Skeletal muscle tissue (tissue), 4 donors: ENCODE results near the gene XRCC3. TPM values are rescaled to one million over a fixed set of nuclear protein-coding genes. Genes with fewer than 3 reads are reported as not detected.

ENCODE experiments used
- H3K27ac ChIP-seq: one replicate; pipeline ENCODE4 v1.7.0; 2013; ENCODE audit warnings: mild to moderate bottlenecking, low read depth, low read length, inconsistent platforms
- H3K27me3 ChIP-seq, 3 donors: one replicate each; pipeline ENCODE4 v1.7.0; 2013; ENCODE audit warnings: low read length in 3 of 3; ENCODE audit not compliant: control insufficient read depth in 3 of 3, insufficient read depth in 3 of 3
- H3K36me3 ChIP-seq, 3 donors: one replicate each; pipeline ENCODE4 v1.7.0; 2013; ENCODE audit warnings: low read length in 3 of 3; ENCODE audit not compliant: control insufficient read depth in 3 of 3, insufficient read depth in 3 of 3
- H3K4me1 ChIP-seq, 3 donors: one replicate each; pipeline ENCODE4 v1.7.0; 2013; ENCODE audit warnings: low read length in 3 of 3, mild to moderate bottlenecking in 3 of 3; ENCODE audit not compliant: control insufficient read depth in 3 of 3, insufficient read depth in 3 of 3
- H3K4me3 ChIP-seq, 3 donors: one replicate each; pipeline ENCODE4 v1.7.0; 2013; ENCODE audit warnings: low read length in 3 of 3
- H3K9ac ChIP-seq, 3 donors: one replicate each; pipeline ENCODE4 v1.7.0; 2013; ENCODE audit warnings: low read length in 3 of 3, mild to moderate bottlenecking in 3 of 3, moderate library complexity in 2 of 3, low read depth in 1 of 3
- H3K9me3 ChIP-seq, 3 donors: one replicate each; pipeline ENCODE4 v1.7.0; 2013; ENCODE audit warnings: low read length in 3 of 3; ENCODE audit not compliant: control insufficient read depth in 3 of 3
- total RNA-seq: library from RNA; depleted of rRNA; stranded (reverse); fragments of >200 nt; gene quantifications from one replicate; pipeline ENCODE4 v1.2.3, GENCODE V29; 2014
- donor health status: Osteomylitis.

The XRCC3 gene
- total RNA-seq, 1 donor from 2014 or later = 2.1 TPM

DNA sequence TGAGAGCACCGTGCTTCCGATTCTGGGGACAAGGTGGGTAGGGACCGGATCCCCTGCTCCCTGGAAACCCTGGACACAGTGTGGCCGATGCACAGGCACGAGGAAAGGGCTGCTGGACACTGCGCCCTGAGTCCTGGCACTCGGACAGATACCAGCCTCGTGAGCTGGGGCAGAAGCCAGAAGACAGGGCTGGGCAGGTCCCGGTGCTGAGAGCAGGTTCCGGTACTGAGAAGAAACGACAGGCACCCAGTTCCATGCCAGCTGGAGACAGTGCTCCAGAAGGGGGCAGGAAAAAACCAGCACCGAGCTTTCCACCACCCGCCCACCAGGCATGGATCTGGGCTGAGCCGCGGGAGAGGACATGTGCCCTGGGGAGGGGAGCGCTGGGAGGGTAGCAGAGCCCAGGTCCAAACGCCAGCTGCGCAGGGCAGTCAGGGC, 6.5 kb downstream of the XRCC3 start:
- H3K36me3 ChIP-seq = peaks cover 7 to 15% (median 9%) of the 10 kb centered on the region in 3 donors
- peak overlapping the region; percentile 45 to 79 (median 51) for H3K9ac ChIP-seq
- H3K27ac ChIP-seq = no peak overlapping the region
- H3K4me3 ChIP-seq = peak overlapping the region in 2 of 3 donors; percentile 28 to 56
- peaks cover 26 to 54% (median 46%) of the 10 kb centered on the region in 3 donors for H3K4me1 ChIP-seq
- no peaks in the 10 kb centered on the region for H3K9me3 ChIP-seq
- no peaks in the 10 kb centered on the region for H3K27me3 ChIP-seq

DNA sequence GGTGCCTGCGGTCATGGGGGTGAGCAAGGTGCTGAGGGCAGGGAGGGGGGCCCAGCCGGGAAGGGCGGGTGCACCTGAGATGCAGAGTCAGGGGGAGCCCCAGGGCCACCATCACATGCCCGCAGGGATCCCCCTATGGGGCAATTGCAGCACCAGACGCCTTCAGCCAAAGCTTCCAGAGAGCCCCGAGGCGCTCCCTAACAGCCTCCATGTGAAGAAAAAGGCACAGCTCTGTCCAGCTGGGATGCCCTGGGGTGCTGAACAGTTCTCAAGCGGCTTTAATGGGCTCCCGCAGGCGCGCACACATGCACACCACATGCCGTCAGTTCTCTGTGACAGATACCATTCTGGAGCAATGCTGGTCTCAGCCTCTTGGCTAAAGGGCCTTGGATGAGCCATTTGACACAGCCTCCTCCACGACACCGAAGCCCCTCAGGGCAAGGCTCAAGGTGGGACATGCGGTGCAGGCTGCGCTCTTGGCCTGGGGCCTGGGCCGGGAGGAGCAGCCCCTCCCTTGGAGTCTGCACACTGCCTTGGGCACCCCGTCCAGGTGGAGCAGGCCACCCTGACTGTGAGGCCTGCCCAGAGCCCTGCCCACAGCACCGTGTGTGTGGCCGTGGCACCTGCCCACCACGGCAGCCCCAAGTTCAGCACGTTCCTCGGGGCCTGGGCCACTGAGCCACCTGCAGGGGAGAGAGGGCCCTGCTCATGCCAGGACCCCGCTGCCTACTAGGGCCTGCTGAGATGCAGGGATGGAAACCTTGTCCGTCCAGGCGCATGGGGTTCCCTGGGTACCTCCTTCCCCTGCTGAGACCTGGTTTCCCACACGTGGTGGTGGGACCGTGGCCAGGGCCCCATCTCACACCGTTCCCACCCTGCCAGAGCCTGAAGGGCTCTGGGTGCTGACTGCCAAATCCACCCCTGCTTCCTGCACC, 7.7 kb downstream of the XRCC3 start:
- Histone ChIP-seq H3K4me1 (peaks cover 25 to 57% (median 46%) of the 10 kb centered on the region in 3 donors), H3K9me3 (no peaks in the 10 kb centered on the region), H3K36me3 (peaks cover 7 to 23% (median 20%) of the 10 kb centered on the region in 3 donors), H3K4me3 (no peak overlapping the region), H3K9ac (peak overlapping the region in 1 of 3 donors; percentile 79), H3K27me3 (no peaks in the 10 kb centered on the region), H3K27ac (no peak overlapping the region)

DNA sequence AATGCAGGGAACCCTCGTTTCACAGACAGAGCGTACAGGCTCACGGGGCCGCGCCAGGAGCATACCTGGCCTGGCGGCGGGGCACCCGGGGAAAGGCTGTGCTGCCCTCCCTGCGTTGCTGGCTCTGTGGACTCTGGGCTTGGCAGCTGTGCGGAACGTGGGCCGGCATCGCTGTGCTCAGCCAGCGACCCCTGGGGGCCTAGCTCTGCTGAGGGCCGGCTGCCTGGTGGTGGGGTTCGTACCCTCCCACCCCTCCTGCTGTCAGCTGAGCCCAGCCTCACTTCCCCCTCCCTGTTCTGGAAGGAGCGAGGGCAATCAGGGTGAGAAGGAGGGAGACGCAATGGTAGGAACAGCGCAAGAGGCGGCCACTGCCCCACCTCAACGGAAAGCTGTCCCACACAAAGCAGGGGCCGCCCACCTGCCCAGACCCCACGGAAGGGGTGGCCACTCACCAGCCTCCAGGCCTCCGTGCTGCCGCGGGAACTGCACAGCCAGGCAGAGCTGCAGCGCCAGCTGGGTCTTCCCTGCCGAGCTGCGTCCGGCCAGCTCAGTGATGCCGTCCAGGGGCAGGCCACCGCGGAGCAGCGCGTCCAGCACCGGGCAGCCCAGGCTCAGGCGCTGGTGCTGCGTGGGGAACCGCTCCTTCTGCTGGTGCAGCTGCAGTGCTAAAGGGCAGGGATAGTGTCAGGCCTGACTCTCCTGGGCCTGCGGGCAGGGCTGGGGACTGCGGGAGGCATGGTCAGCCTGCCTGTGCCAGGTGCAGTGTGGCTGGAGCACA, 8.5 kb downstream of the XRCC3 start:
- H3K9me3 ChIP-seq = no peaks in the 10 kb centered on the region
- peaks cover 12 to 31% (median 21%) of the 10 kb centered on the region in 3 donors for H3K36me3 ChIP-seq
- H3K4me3 ChIP-seq = no peak overlapping the region
- H3K4me1 ChIP-seq = peaks cover 24 to 52% (median 46%) of the 10 kb centered on the region in 3 donors
- no peak overlapping the region for H3K27ac ChIP-seq
- H3K27me3 ChIP-seq = no peaks in the 10 kb centered on the region
- H3K9ac ChIP-seq = no peak overlapping the region

DNA sequence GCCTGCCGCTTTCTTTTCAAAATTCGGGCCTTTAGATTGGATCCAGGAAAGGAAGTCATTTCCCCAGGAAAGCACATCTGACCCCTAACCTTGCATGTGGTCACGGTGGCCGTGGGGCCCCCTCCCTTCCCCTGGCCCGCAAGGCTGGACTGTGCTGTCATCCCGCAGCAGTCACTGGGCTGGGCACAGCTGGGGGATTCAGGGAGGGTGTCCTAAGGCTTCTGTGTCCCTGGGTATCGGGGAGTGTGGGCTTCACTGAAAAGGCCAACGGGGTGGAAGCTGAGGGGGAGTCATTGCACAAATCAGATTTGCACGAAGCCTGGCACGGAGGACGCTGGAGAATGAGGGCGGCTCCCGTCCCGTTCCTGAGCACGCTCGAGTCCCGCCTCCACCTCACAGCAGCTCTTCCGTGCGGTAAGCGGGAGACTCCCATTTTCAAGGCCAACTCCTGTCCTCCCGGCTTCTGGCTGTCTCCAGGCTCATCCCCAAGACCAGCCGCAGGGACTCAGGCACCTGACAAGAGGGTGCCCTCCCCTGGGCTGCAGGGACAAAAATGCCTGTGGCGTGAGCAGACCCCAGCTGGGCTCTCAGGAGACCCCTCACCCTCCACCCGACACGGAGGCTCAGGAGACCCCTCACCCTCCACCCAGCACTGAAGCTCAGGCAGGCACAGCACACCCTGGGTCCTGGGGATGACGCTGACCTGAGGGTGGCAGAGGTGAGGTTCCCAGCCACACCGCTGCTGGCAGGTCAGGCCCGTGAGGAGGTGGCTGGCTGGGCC, 9.6 kb downstream of the XRCC3 start:
- Histone ChIP-seq H3K4me3 (no peak overlapping the region), H3K9ac (no peak overlapping the region), H3K9me3 (no peaks in the 10 kb centered on the region), H3K4me1 (peaks cover 25 to 50% (median 47%) of the 10 kb centered on the region in 3 donors), H3K27ac (no peak overlapping the region), H3K36me3 (peaks cover 13 to 31% (median 21%) of the 10 kb centered on the region in 3 donors), H3K27me3 (no peaks in the 10 kb centered on the region)

DNA sequence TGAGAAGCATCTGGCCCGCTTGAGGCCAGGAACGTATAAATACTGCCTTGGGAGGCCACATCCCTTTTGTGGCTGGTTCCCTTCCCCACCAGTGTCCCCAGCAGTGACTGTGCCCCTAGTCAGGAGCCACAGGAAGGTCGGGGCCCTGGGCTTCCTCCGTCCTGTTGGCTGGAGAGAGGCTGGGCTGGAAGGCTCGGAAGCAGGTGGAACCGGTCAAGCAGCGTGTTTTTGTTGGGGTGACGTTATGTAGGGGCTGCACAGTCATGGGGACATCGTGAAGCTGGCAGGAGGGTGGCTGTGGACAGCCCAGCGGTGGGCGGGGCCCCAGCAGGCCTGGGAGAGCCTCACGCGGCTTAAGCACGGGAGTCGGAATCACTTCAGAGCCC, 10.1 kb downstream of the XRCC3 start:
- Histone ChIP-seq H3K4me1 (peaks cover 31 to 56% (median 53%) of the 10 kb centered on the region in 3 donors), H3K36me3 (peaks cover 16 to 31% (median 21%) of the 10 kb centered on the region in 3 donors), H3K9ac (peak overlapping the region in 2 of 3 donors; percentile 12 to 25), H3K27me3 (no peaks in the 10 kb centered on the region), H3K27ac (peak overlapping the region; percentile 12), H3K4me3 (no peak overlapping the region), H3K9me3 (no peaks in the 10 kb centered on the region)

DNA sequence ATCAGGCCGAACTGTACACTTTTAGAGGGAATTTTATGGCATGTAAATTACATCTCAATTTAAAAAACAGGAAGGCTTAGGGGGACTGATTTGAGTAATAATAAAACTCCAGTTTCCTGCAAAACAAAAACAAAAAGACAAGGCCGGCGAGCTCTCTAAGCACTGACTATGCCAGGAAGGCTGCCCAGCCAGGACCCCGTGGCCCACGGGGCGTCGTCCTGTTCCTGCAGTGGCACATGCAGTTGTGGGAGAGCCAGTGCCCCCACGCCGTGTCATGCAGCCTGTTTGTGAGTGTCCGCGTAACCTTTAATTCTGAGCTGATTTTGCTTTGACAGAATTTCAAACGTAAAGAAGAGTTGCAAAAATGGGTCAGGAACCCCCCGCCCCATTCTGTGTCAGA, 10.5 kb downstream of the XRCC3 start:
- Histone ChIP-seq H3K4me3 (no peak overlapping the region), H3K4me1 (peaks cover 35 to 60% (median 55%) of the 10 kb centered on the region in 3 donors), H3K9me3 (no peaks in the 10 kb centered on the region), H3K9ac (peak overlapping the region in 2 of 3 donors; percentile 12 to 25), H3K36me3 (peaks cover 18 to 31% (median 20%) of the 10 kb centered on the region in 3 donors), H3K27me3 (no peaks in the 10 kb centered on the region), H3K27ac (peak overlapping the region; percentile 12)

DNA sequence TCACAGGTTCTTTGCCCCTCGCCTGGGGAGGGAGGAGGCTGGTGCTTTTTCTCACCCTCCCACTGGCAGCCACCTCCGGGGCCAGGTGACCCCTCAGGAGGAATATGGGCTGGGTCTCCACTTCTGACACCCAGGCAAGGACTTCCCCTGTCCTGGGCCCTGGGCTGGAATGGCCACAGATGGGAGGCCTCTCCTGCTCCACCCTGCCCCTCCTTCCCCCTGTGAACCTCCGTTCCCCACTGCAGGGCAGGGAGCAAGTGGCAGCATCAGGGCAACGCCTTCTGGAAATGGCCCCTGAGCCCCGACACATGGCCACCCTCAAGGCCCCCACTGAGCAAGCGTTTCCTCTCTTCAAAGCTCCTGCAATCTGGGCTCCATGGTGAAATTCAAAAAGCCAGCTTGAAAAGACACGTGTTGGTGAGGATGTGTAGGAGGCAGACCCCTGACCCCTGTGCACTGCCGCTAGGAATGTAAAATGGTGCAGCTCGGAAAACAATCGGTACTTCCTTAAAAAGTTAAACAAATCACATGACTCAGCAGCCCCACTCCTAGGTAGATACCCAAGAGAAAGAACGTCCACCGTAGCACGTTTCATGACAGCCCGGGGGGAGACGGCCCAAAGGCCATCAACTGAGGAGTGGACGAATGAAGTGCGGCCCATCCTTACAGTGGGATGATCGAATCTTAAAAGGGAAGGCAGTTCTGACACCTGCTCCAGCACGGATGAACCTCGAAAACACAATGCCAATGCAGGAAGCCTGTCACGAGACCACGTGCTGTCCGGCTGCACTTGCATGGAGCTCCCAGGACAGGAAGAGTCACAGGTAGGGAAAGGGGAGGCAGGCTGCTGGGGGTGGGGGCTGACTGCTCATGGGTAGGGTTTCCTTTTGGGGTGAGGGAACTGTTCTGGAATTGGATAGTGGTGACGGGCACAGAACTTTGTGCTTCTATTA, 11.5 kb downstream of the XRCC3 start:
- no peak overlapping the region for H3K9ac ChIP-seq
- H3K4me1 ChIP-seq = peaks cover 34 to 62% (median 56%) of the 10 kb centered on the region in 3 donors
- H3K36me3 ChIP-seq = peaks cover 17 to 34% (median 26%) of the 10 kb centered on the region in 3 donors
- no peaks in the 10 kb centered on the region for H3K9me3 ChIP-seq
- no peak overlapping the region for H3K4me3 ChIP-seq
- no peak overlapping the region for H3K27ac ChIP-seq
- H3K27me3 ChIP-seq = no peaks in the 10 kb centered on the region

DNA sequence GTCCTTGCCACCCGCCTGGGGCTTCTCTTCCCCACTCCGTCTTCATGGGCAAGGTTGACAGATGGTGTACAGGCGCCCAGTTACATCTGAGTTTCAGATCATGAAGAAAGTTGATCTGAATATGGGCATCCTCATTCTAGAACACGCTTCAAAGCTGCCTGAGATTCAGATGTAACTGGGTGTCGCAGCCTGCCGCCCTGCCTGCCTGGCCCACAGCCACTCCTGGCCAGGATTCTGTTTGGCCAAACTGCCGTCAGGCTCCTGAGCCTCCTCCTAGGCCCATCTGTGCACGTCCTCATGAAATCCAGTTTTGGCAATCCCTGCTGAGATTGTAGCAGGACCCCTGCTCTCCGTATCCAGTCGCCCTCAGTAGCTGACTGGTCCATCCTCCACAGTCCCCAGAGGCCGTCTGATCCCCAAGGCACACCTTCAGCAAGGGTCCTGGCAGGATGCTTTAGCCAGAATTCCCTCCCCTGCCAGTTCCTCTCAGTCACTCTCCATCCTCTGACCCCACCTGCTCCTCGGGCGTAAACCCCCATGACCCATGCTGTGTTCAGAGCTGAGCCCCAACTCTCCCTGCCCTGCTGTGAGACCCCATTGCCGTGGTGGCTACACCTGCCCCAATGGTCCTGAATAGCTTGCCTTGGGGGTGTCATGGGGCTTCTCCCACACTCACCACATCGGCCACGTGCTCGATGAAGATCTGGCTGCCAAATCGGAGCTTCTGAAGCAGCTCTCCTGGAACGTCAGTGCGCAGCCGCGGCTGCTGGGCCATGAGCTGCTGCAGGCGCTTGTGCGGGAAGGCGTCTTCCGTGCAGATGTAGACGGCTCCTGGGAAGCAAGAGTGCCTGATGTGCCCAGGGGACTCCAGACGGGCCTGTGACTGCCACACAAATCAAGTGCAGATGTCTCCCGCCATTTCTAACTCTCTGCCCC, 12.5 kb downstream of the XRCC3 start:
- Histone ChIP-seq H3K9ac (peak overlapping the region in 1 of 3 donors; percentile 25), H3K27ac (no peak overlapping the region), H3K4me1 (peaks cover 35 to 61% (median 55%) of the 10 kb centered on the region in 3 donors), H3K36me3 (peaks cover 17 to 36% (median 28%) of the 10 kb centered on the region in 3 donors), H3K4me3 (no peak overlapping the region), H3K27me3 (no peaks in the 10 kb centered on the region), H3K9me3 (no peaks in the 10 kb centered on the region)
